T-helper 1 cell treated with Interleukin-12 subunit alpha and Interleukin-12 subunit beta and Interleukin-4 antibody, amounts not matched to agents 30 μg/mL and 1 μg/mL, for 36 hours (primary cell): ENCODE data around the gene ERBB4.

Experiments
- H3K27ac Mint-ChIP-seq: one replicate; pipeline ENCODE4 v1.8.0; 2021; ENCODE audit warnings: mild to moderate bottlenecking, mixed read lengths
- H3K27me3 Mint-ChIP-seq: one replicate; pipeline ENCODE4 v1.8.0; 2021; ENCODE audit warnings: low read depth, mixed read lengths
- H3K36me3 Mint-ChIP-seq: one replicate; pipeline ENCODE4 v1.8.0; 2021; ENCODE audit warnings: low read depth, mixed read lengths
- H3K4me1 Mint-ChIP-seq: one replicate; pipeline ENCODE4 v1.8.0; 2021; ENCODE audit warnings: low read depth, mixed read lengths
- H3K4me3 Mint-ChIP-seq: one replicate; pipeline ENCODE4 v1.8.0; 2021; ENCODE audit warnings: mild to moderate bottlenecking, moderate library complexity, mixed read lengths
- H3K9me3 Mint-ChIP-seq: one replicate; pipeline ENCODE4 v1.8.0; 2021; ENCODE audit warnings: mixed read lengths

Gene ERBB4

DNA sequence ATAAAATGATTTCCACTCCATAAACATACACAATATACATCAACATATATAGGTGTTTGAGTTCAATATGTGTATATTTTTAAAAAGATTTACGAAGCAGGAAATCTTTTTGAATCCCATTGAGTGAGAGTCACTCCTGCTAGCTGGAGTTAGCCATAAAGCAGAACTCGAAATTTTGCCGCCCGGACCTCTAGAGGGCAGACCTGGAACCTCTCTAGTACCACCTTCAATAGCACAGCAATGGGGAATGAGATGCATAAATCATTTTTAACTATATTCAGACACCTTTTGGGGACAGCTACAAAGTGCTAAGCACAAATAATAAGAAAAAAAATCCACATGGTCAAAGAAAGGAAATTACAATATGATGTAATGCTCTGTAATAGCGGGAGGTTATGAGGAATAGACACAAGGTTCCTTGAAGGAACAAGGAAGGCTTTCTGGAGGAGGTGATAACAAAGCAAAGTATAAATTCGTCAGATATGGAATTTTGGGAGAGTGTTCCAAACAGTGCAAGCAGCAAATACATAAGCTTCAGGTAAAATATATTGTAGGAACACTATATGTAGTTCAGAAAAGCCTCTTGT, 533.4 kb downstream of the ERBB4 start:
- no peaks in the 10 kb centered on the region for H3K36me3 Mint-ChIP-seq
- no peak overlapping the region for H3K4me3 Mint-ChIP-seq
- H3K27ac Mint-ChIP-seq, result no peak overlapping the region

DNA sequence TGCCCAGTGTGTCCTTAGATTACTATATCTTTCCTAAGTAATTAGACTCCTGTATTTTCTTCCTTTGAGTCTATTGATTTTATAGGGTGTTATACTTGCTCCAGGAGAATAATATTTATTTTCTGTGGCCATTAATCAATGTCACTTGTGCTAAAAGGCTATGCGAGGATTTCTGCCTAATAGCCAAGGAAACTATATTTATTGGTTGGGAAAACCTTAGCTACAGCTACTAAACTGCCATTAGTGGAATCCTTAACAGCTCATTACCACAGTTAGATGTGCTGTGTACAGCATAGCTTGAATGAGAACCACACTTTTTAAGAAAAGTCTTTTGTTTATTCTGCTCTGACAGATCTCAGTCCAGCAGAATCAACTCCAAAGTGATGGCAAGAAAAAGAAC, 537.3 kb downstream of the ERBB4 start:
- Mint-ChIP-seq H3K4me3 (no peak overlapping the region), H3K27ac (no peak overlapping the region), H3K9me3 (no peaks in the 10 kb centered on the region), H3K27me3 (no peaks in the 10 kb centered on the region), H3K4me1 (no peaks in the 10 kb centered on the region), H3K36me3 (no peaks in the 10 kb centered on the region)

More for the DNA sequence above, 533.4 kb downstream of the ERBB4 start:
- no peaks in the 10 kb centered on the region for H3K4me1 Mint-ChIP-seq
- H3K27me3 Mint-ChIP-seq, result no peaks in the 10 kb centered on the region
- H3K9me3 Mint-ChIP-seq, result no peaks in the 10 kb centered on the region

DNA sequence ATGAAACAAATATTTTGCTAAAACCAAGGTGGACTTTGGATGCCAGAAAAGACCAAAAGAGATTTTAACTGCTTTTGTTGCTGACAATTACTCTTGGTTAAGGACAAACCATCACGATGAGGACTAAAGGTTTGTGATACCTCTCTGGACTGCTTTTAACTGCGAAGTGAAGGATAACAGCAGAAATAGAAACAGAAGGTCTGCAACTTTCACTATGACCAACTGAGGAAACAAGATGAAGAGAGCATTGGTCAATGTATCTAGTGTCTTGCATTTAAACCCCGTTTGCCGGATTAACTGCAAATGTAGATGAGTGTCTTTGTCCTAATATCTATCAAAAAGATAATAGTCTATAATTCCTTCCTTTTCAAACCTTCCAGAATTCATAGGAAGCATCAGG, 541.7 kb downstream of the ERBB4 start:
- no peaks in the 10 kb centered on the region for H3K4me1 Mint-ChIP-seq
- no peaks in the 10 kb centered on the region for H3K27me3 Mint-ChIP-seq
- H3K36me3 Mint-ChIP-seq, result no peaks in the 10 kb centered on the region
- no peaks in the 10 kb centered on the region for H3K9me3 Mint-ChIP-seq
- no peak overlapping the region for H3K4me3 Mint-ChIP-seq
- H3K27ac Mint-ChIP-seq, result no peak overlapping the region

DNA sequence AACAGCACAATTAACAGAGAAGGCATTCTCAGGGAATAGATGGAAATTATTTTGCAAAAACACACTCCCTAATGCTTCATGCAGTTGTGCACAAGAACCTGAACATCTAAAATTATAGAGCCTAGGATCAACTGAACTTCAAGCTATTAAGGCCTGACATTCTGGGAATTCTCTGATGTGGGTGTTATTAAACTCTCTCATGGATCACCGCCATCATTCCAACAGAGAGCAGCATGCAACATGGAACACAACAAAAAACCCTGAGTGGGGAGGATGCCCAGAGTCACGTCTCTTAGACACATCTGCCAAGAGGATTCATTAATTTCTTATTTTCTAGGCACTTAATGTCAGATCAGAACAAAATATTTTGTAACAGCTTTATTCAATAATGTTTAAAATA, 543.8 kb downstream of the ERBB4 start:
- no peaks in the 10 kb centered on the region for H3K4me1 Mint-ChIP-seq
- H3K4me3 Mint-ChIP-seq, result no peak overlapping the region
- H3K27me3 Mint-ChIP-seq, result no peaks in the 10 kb centered on the region
- no peak overlapping the region for H3K27ac Mint-ChIP-seq
- H3K36me3 Mint-ChIP-seq, result no peaks in the 10 kb centered on the region
- H3K9me3 Mint-ChIP-seq, result no peaks in the 10 kb centered on the region

DNA sequence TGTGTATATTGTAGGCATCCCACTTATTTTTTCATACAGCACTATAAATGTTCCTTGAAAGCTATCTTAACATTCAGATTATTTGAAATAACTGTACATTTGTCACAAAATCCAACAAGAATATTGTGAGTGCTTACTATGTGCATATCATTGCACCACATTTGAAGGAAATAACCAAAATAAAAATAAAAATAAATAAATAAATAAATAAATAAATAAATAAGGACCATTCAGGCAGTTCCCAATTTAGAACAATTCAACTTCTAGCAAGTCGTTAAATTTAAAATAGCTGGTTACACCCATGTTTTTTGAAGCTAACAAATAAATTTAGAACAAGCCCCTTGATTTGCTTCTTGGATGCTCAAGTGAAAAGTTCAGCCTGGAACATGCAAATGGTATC, 548.3 kb downstream of the ERBB4 start:
- H3K36me3 Mint-ChIP-seq, result no peaks in the 10 kb centered on the region
- H3K4me3 Mint-ChIP-seq, result no peak overlapping the region
- no peak overlapping the region for H3K27ac Mint-ChIP-seq
- H3K9me3 Mint-ChIP-seq, result no peaks in the 10 kb centered on the region
- no peaks in the 10 kb centered on the region for H3K4me1 Mint-ChIP-seq
- H3K27me3 Mint-ChIP-seq, result no peaks in the 10 kb centered on the region

GRCh38 chr2:211986313-211986712, 552.3 kb downstream of the ERBB4 start:
- H3K27ac Mint-ChIP-seq, result no peak overlapping the region
- no peaks in the 10 kb centered on the region for H3K9me3 Mint-ChIP-seq
- no peaks in the 10 kb centered on the region for H3K4me1 Mint-ChIP-seq
- H3K4me3 Mint-ChIP-seq, result no peak overlapping the region
- H3K36me3 Mint-ChIP-seq, result no peaks in the 10 kb centered on the region
- H3K27me3 Mint-ChIP-seq, result no peaks in the 10 kb centered on the region

DNA sequence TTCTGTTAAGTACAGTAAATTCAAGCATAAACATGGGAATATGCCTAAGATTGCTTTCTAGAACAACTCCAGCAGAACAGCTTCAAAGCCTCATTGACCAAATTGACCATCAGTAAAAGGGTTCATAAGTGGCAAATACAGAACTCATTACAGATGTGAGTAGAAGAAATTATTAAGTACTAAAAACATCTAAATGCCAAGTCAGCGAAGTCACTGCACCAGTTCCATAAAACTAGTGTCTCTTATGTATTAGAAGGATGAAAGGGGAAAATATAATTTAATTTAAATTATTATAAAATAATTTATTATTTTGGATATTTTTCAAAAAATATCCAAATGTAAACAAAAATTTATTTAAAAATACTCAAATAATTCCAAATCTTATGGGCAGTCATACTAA, 553.2 kb downstream of the ERBB4 start:
- Mint-ChIP-seq H3K27ac (no peak overlapping the region), H3K27me3 (no peaks in the 10 kb centered on the region), H3K36me3 (no peaks in the 10 kb centered on the region), H3K9me3 (no peaks in the 10 kb centered on the region), H3K4me1 (no peaks in the 10 kb centered on the region), H3K4me3 (no peak overlapping the region)

DNA sequence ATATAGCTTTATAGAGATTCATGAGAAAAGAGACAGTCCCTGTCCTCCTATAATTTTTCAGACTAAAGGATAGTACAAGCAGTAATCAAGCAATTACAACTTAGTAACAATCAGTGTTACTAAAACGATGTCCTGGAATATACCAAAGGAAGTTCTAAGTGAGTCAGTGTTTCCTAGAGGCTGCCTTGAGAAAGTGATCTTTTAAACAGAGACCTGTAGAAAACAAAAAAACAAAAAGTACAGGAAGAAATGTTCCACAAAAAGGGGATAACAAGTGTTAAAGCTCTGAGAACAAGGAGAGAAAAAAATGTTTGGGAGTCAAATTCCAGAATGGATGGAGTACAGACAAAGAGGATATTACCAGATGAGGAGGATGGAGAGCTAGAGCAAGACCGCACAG, 556.4 kb downstream of the ERBB4 start:
- Mint-ChIP-seq H3K27ac (no peak overlapping the region), H3K27me3 (no peaks in the 10 kb centered on the region), H3K4me3 (no peak overlapping the region), H3K36me3 (no peaks in the 10 kb centered on the region), H3K9me3 (no peaks in the 10 kb centered on the region), H3K4me1 (no peaks in the 10 kb centered on the region)

DNA sequence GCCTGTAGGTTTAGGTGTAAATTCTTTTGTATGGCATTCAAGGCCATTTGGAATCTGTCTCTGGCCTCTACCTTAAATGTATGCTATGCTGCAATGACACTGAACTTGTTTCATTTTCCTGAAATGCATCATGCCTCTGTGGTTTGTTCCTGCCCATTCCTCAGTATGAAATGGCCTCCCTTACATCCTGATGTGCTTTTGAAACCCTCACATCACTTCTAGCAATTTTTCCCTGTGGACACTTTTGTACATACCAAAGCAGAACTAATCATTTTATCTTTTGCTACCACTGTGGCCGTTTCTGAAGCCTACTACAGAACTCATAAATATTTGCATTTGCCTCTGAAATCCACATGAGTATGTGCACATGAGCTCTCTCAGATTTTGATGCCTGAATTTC, 557.2 kb downstream of the ERBB4 start:
- H3K27ac Mint-ChIP-seq, result no peak overlapping the region
- H3K9me3 Mint-ChIP-seq, result no peaks in the 10 kb centered on the region
- no peaks in the 10 kb centered on the region for H3K27me3 Mint-ChIP-seq
- no peak overlapping the region for H3K4me3 Mint-ChIP-seq
- no peaks in the 10 kb centered on the region for H3K36me3 Mint-ChIP-seq
- H3K4me1 Mint-ChIP-seq, result no peaks in the 10 kb centered on the region

GRCh38 chr2:211976076-211976475, 562.5 kb downstream of the ERBB4 start:
- Mint-ChIP-seq H3K9me3 (no peaks in the 10 kb centered on the region), H3K4me1 (no peaks in the 10 kb centered on the region), H3K36me3 (no peaks in the 10 kb centered on the region), H3K27me3 (no peaks in the 10 kb centered on the region), H3K4me3 (no peak overlapping the region), H3K27ac (no peak overlapping the region)

DNA sequence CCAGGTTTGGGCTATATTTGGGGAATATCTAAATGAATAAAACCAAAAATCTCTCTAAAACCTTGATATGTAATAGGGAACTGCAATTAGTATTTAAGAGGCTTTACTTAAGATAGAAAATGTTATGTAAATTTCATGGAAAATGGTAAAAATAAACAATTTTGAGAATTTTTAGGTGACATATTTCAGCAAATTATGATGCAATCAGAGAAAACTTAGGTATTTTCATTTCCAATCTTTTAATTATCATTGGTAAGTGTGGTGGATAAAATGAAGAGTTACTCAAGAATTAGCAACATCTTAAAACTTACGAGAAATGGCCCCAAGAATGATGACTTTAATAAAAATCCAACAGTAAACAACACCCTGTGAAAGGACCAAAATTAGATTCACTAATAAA, 571.4 kb downstream of the ERBB4 start:
- H3K36me3 Mint-ChIP-seq, result no peaks in the 10 kb centered on the region
- H3K27ac Mint-ChIP-seq, result no peak overlapping the region
- no peaks in the 10 kb centered on the region for H3K9me3 Mint-ChIP-seq
- H3K4me1 Mint-ChIP-seq, result no peaks in the 10 kb centered on the region
- H3K4me3 Mint-ChIP-seq, result no peak overlapping the region
- no peaks in the 10 kb centered on the region for H3K27me3 Mint-ChIP-seq

DNA sequence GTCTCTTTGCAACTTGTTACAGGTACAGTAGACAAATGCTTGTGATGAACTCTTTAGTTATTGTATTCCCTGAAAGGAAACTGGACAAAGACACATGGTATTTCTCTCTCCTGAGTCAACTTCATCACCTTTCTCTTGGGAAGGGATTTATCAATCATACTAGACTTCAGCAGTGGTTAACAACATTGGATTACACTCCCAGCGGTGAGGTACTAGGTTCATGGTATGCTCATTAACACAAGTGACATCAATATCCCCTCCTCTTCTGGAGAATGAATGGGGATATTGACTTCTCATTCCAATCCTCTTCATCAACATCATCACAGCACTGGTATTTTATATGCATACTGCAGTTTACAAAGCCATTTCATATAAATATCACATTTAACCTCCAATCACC, 574.6 kb downstream of the ERBB4 start:
- H3K27ac Mint-ChIP-seq, result no peak overlapping the region
- no peaks in the 10 kb centered on the region for H3K9me3 Mint-ChIP-seq
- no peak overlapping the region for H3K4me3 Mint-ChIP-seq
- H3K36me3 Mint-ChIP-seq, result no peaks in the 10 kb centered on the region
- H3K27me3 Mint-ChIP-seq, result no peaks in the 10 kb centered on the region
- H3K4me1 Mint-ChIP-seq, result no peaks in the 10 kb centered on the region

DNA sequence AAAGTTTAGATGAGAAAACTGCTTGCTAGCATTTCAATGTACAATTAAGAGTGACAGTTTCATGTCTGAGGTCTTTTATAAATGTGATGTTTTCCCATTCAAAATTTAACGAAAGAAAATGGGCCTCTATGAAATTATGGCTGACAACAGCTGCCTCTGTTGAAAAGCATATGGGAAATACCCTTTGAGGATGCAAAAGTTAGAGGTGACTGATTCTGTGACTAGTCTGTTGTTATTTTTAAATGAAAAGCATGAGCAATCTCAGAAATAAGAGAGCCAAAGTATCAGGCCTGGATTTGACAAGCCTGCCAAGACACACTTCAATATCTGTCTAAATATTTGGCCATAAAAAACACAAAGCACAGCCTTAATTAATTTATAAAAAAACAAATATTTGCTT, 580.8 kb downstream of the ERBB4 start:
- Mint-ChIP-seq H3K4me3 (no peak overlapping the region), H3K27me3 (no peaks in the 10 kb centered on the region), H3K9me3 (no peaks in the 10 kb centered on the region), H3K36me3 (no peaks in the 10 kb centered on the region), H3K4me1 (no peaks in the 10 kb centered on the region), H3K27ac (no peak overlapping the region)

DNA sequence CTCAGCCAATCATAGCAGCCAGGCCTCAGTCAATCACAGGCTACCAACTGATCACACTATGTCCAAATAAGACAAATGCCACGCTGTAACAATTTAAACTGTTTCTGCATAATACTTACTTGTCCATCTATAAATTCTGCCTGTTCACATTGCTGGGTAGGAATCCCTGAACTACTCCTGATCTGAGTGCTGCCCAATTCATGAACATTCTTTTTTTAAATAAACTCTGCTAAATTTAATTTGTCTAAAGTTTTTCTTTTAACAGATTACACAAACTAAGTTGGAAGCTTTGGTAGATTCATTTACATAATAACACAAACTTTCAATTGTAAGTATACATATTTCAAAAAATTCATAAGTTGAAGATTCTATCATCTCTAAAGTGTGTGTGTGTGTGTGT, 583.0 kb downstream of the ERBB4 start:
- Mint-ChIP-seq H3K4me3 (no peak overlapping the region), H3K27ac (no peak overlapping the region), H3K9me3 (peaks cover 3% of the 10 kb centered on the region), H3K36me3 (no peaks in the 10 kb centered on the region), H3K4me1 (no peaks in the 10 kb centered on the region), H3K27me3 (no peaks in the 10 kb centered on the region)

- Mint-ChIP-seq H3K36me3 (no peaks in the 10 kb centered on the region), H3K9me3 (peaks cover 3% of the 10 kb centered on the region), H3K4me1 (no peaks in the 10 kb centered on the region), H3K4me3 (no peak overlapping the region), H3K27me3 (no peaks in the 10 kb centered on the region), H3K27ac (no peak overlapping the region)
These were observed 589.7 kb downstream of the ERBB4 start for GRCh38 chr2:211948932-211949331.

DNA sequence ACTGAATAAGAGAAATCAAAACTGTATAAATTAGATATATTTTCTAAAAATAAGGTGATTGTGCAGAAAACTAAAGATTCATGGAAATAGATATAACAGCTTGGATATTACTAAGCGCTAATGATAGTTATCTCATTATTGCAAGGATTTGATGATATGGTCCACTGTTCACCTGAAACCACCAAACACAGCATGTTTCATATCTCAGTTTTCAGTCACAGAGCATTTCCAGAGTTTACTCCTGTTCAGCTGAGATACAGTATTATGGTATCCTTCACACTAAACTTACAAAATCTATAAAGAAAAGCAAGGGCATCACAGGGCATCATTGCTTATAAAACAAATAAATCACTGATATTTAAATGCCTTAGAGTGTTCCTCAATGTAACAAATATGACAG, 591.6 kb downstream of the ERBB4 start:
- Mint-ChIP-seq H3K27ac (no peak overlapping the region), H3K9me3 (peaks cover under 1% of the 10 kb centered on the region), H3K27me3 (no peaks in the 10 kb centered on the region), H3K4me1 (no peaks in the 10 kb centered on the region), H3K4me3 (no peak overlapping the region), H3K36me3 (no peaks in the 10 kb centered on the region)
